H1 (cell line): ENCODE results near the gene SPRN. TPM values are rescaled to one million over a fixed set of nuclear protein-coding genes. Genes with fewer than 3 reads are reported as not detected.

ENCODE experiments used
- ASH2L ChIP-seq: fragments of 200-600, 300-600 bp; sonication (generic); IDR thresholded peaks from one replicate; pipeline ENCODE4 v1.7.1; 2017; ENCODE audit warnings: low read length
- CHD7 ChIP-seq: fragments of 300-600 bp; sonication (generic); IDR thresholded peaks from 2 replicates; pipeline ENCODE4 v1.7.1; 2012; ENCODE audit warnings: low read length, moderate library complexity, mild to moderate bottlenecking, inconsistent platforms; ENCODE audit not compliant: insufficient replicate concordance
- KDM5A ChIP-seq: fragments of 200-600 bp; IDR thresholded peaks from 2 replicates; pipeline ENCODE4 v1.7.1; 2012; ENCODE audit warnings: mild to moderate bottlenecking, low read length, inconsistent platforms, mixed read lengths
- MAFK ChIP-seq: IDR thresholded peaks from 2 replicates; pipeline ENCODE4 v1.6.1; 2012; ENCODE audit warnings: low read depth, mild to moderate bottlenecking, improper control_type of control experiment, low read length
- MAX ChIP-seq: IDR thresholded peaks from 2 replicates; pipeline ENCODE4 v1.6.1; 2012; ENCODE audit warnings: inconsistent platforms
- POLR2AphosphoS5 ChIP-seq: IDR thresholded peaks from 2 replicates; pipeline ENCODE4 v1.6.1; 2011; ENCODE audit warnings: low read depth, low read length
- RBBP5 ChIP-seq: IDR thresholded peaks from 2 replicates; pipeline ENCODE4 v1.7.1; 2012; ENCODE audit warnings: low read depth, mild to moderate bottlenecking, inconsistent platforms, low read length, moderate library complexity, borderline replicate concordance
- RXRA ChIP-seq: IDR thresholded peaks from 2 replicates; pipeline ENCODE4 v1.6.1; 2011; ENCODE audit warnings: low read depth, mild to moderate bottlenecking, low read length, moderate library complexity; ENCODE audit not compliant: insufficient read depth
- TAF7 ChIP-seq: optimal IDR thresholded peaks from 2 replicates; pipeline ENCODE3; 2011; ENCODE audit warnings: low read depth, mild to moderate bottlenecking, inconsistent platforms, low read length, moderate library complexity, borderline replicate concordance
- TBP ChIP-seq: IDR thresholded peaks from 2 replicates; pipeline ENCODE4 v1.6.1; 2011; ENCODE audit warnings: low read depth, low read length, improper control_type of control experiment
- polyA plus RNA-seq, 7 experiments: library from polyadenylated mRNA; depleted of rRNA in 3 of 7; stranded (reverse) in 5 of 7; unstranded in 2 of 7; fragments of >200 nt in 5 of 7; fragments of 200-250 nt in 2 of 7; gene quantifications; 1 replicate in 5 of 7; 2 replicates in 1 of 7; 4 replicates in 1 of 7; pipeline versions ENCODE4 v1.2.1 to v1.2.3, GENCODE V29; 2011 to 2013; ENCODE audit warnings: missing spikeins in 2 of 7, mixed read lengths in 2 of 7
- total RNA-seq: library from RNA; stranded (reverse); fragmentation: NEBNext Ultra II Directional; extraction: Animal tissue kit (Norgen Biotek cat#: 25700); gene quantifications from 2 replicates; pipeline ENCODE4 v1.2.1, GENCODE V29; 2021

Gene SPRN
- total and polyA plus RNA-seq, 2 of the 8 experiments (the other 6 are each of a cell fraction or from before 2014, with no cell fraction given), result 0.23 to 0.24 TPM

GRCh38 chr10:133401981-133402725 lies 22.3 kb downstream of the SPRN start (continued):
- TF ChIP-seq CHD7 (no peak), MAFK (no peak), RXRA (no peak), POLR2AphosphoS5 (no peak), ASH2L (no peak), MAX (no peak), KDM5A (no peak), TBP (no peak), TAF7 (no peak), RBBP5 (no peak)
